Measurements from ENCODE around the gene CPAMD8. TPM values are rescaled to one million over a fixed set of nuclear protein-coding genes. Genes with fewer than 3 reads are reported as not detected.
"Not testable (repeated sequence)": the region's sequence is repeated elsewhere in the genome, so short reads cannot be mapped to it uniquely, and the experiment has no call there.

CPAMD8 gene
- polyA plus RNA-seq, 1 donor = 7.8 TPM

GRCh38 chr19:17001603-17002183, 24.9 kb downstream of the CPAMD8 start:
- Histone ChIP-seq H3K27ac (ENCODE audit: low read length) (no peak overlapping the region), H3K4me3 (ENCODE audit: low read length) (no peak overlapping the region), H3K4me1 (ENCODE audit: control insufficient read depth, insufficient read depth, low read length) (no peaks in the 10 kb centered on the region), H3K36me3 (ENCODE audit: control insufficient read depth, insufficient read depth, low read length) (no peaks in the 10 kb centered on the region), H3K27me3 (ENCODE audit: control insufficient read depth, insufficient read depth, low read length) (no peaks in the 10 kb centered on the region), H3K9me3 (ENCODE audit: control insufficient read depth, low read depth, low read length) (no peaks in the 10 kb centered on the region)
- no CpG with 5 or more reads among the region's 7 CpGs for WGBS (ENCODE audit: insufficient coverage, low lambda C conversion rate)
- peak in 1 of 2 donors; percentile 9 for DNase-seq

- Histone ChIP-seq H3K4me1 (ENCODE audit: control insufficient read depth, insufficient read depth, low read length) (no peaks in the 10 kb centered on the region), H3K27ac (ENCODE audit: low read length) (no peak overlapping the region), H3K4me3 (ENCODE audit: low read length) (no peak overlapping the region), H3K36me3 (ENCODE audit: control insufficient read depth, insufficient read depth, low read length) (no peaks in the 10 kb centered on the region), H3K9me3 (ENCODE audit: control insufficient read depth, low read depth, low read length) (no peaks in the 10 kb centered on the region), H3K27me3 (ENCODE audit: control insufficient read depth, insufficient read depth, low read length) (no peaks in the 10 kb centered on the region)
- no peak for DNase-seq
- 100% methylated on average over 2 of the region's 3 CpGs for WGBS (ENCODE audit: insufficient coverage, low lambda C conversion rate)
These were observed 27.9 kb downstream of the CPAMD8 start for GRCh38 chr19:16998635-16999194.

- not testable (repeated sequence) for H3K36me3 ChIP-seq (ENCODE audit: control insufficient read depth, insufficient read depth, low read length); H3K4me3 ChIP-seq (ENCODE audit: low read length); H3K27me3 ChIP-seq (ENCODE audit: control insufficient read depth, insufficient read depth, low read length); H3K27ac ChIP-seq (ENCODE audit: low read length); H3K4me1 ChIP-seq (ENCODE audit: control insufficient read depth, insufficient read depth, low read length); DNase-seq; H3K9me3 ChIP-seq (ENCODE audit: control insufficient read depth, low read depth, low read length)
- WGBS (ENCODE audit: insufficient coverage, low lambda C conversion rate) = no CpG with 5 or more reads among the region's 23 CpGs
These were observed 29.6 kb downstream of the CPAMD8 start for GRCh38 chr19:16996838-16997490.

- no peaks in the 10 kb centered on the region for H3K9me3 ChIP-seq (ENCODE audit: control insufficient read depth, low read depth, low read length)
- H3K36me3 ChIP-seq (ENCODE audit: control insufficient read depth, insufficient read depth, low read length) = no peaks in the 10 kb centered on the region
- no peaks in the 10 kb centered on the region for H3K27me3 ChIP-seq (ENCODE audit: control insufficient read depth, insufficient read depth, low read length)
- no CpG with 5 or more reads among the region's 4 CpGs for WGBS (ENCODE audit: insufficient coverage, low lambda C conversion rate)
- no peak overlapping the region for H3K4me3 ChIP-seq (ENCODE audit: low read length)
- H3K4me1 ChIP-seq (ENCODE audit: control insufficient read depth, insufficient read depth, low read length) = no peaks in the 10 kb centered on the region
- no peak for DNase-seq
- no peak overlapping the region for H3K27ac ChIP-seq (ENCODE audit: low read length)
These were observed 37.9 kb downstream of the CPAMD8 start for GRCh38 chr19:16988661-16989060.

- Histone ChIP-seq H3K4me1 (ENCODE audit: control insufficient read depth, insufficient read depth, low read length) (no peaks in the 10 kb centered on the region), H3K4me3 (ENCODE audit: low read length) (no peak overlapping the region)
These were observed 41.2 kb downstream of the CPAMD8 start for GRCh38 chr19:16985403-16985802.

GRCh38 chr19:16982586-16982985, 44.0 kb downstream of the CPAMD8 start:
- H3K27me3 ChIP-seq (ENCODE audit: control insufficient read depth, insufficient read depth, low read length); H3K9me3 ChIP-seq (ENCODE audit: control insufficient read depth, low read depth, low read length); H3K27ac ChIP-seq (ENCODE audit: low read length); H3K4me1 ChIP-seq (ENCODE audit: control insufficient read depth, insufficient read depth, low read length); H3K36me3 ChIP-seq (ENCODE audit: control insufficient read depth, insufficient read depth, low read length); H3K4me3 ChIP-seq (ENCODE audit: low read length); DNase-seq: not testable (repeated sequence)
- WGBS (ENCODE audit: insufficient coverage, low lambda C conversion rate) = no CpG with 5 or more reads among the region's 2 CpGs

More at GRCh38 chr19:16985403-16985802, 41.2 kb downstream of the CPAMD8 start:
- no peak for DNase-seq
- Histone ChIP-seq H3K27ac (ENCODE audit: low read length) (no peak overlapping the region), H3K9me3 (ENCODE audit: control insufficient read depth, low read depth, low read length) (no peaks in the 10 kb centered on the region), H3K36me3 (ENCODE audit: control insufficient read depth, insufficient read depth, low read length) (no peaks in the 10 kb centered on the region), H3K27me3 (ENCODE audit: control insufficient read depth, insufficient read depth, low read length) (no peaks in the 10 kb centered on the region)
- 94% methylated on average over 2 of the region's 2 CpGs for WGBS (ENCODE audit: insufficient coverage, low lambda C conversion rate)

- WGBS (ENCODE audit: insufficient coverage, low lambda C conversion rate) = 100% methylated on average over 1 of the region's 1 CpG
- no peaks in the 10 kb centered on the region for H3K9me3 ChIP-seq (ENCODE audit: control insufficient read depth, low read depth, low read length)
- no peaks in the 10 kb centered on the region for H3K4me1 ChIP-seq (ENCODE audit: control insufficient read depth, insufficient read depth, low read length)
- no peak overlapping the region for H3K27ac ChIP-seq (ENCODE audit: low read length)
- no peaks in the 10 kb centered on the region for H3K36me3 ChIP-seq (ENCODE audit: control insufficient read depth, insufficient read depth, low read length)
- H3K27me3 ChIP-seq (ENCODE audit: control insufficient read depth, insufficient read depth, low read length) = no peaks in the 10 kb centered on the region
- DNase-seq = no peak
- no peak overlapping the region for H3K4me3 ChIP-seq (ENCODE audit: low read length)
These were observed 47.5 kb downstream of the CPAMD8 start for GRCh38 chr19:16978839-16979802.

GRCh38 chr19:16978156-16978555, 48.5 kb downstream of the CPAMD8 start:
- Histone ChIP-seq H3K27ac (ENCODE audit: low read length) (no peak overlapping the region), H3K4me1 (ENCODE audit: control insufficient read depth, insufficient read depth, low read length) (no peaks in the 10 kb centered on the region), H3K36me3 (ENCODE audit: control insufficient read depth, insufficient read depth, low read length) (no peaks in the 10 kb centered on the region), H3K4me3 (ENCODE audit: low read length) (no peak overlapping the region), H3K27me3 (ENCODE audit: control insufficient read depth, insufficient read depth, low read length) (no peaks in the 10 kb centered on the region), H3K9me3 (ENCODE audit: control insufficient read depth, low read depth, low read length) (no peaks in the 10 kb centered on the region)
- no CpG with 5 or more reads among the region's 2 CpGs for WGBS (ENCODE audit: insufficient coverage, low lambda C conversion rate)
- no peak for DNase-seq

- WGBS (ENCODE audit: insufficient coverage, low lambda C conversion rate) = no CpG with 5 or more reads among the region's 15 CpGs
- Histone ChIP-seq H3K36me3 (ENCODE audit: control insufficient read depth, insufficient read depth, low read length) (no peaks in the 10 kb centered on the region), H3K4me1 (ENCODE audit: control insufficient read depth, insufficient read depth, low read length) (no peaks in the 10 kb centered on the region), H3K9me3 (ENCODE audit: control insufficient read depth, low read depth, low read length) (no peaks in the 10 kb centered on the region), H3K27me3 (ENCODE audit: control insufficient read depth, insufficient read depth, low read length) (no peaks in the 10 kb centered on the region), H3K27ac (ENCODE audit: low read length) (no peak overlapping the region), H3K4me3 (ENCODE audit: low read length) (no peak overlapping the region)
- DNase-seq = no peak
These were observed 49.3 kb downstream of the CPAMD8 start for GRCh38 chr19:16977306-16977705.

- no peak overlapping the region for H3K27ac ChIP-seq (ENCODE audit: low read length)
- WGBS (ENCODE audit: insufficient coverage, low lambda C conversion rate) = no CpG with 5 or more reads among the region's 5 CpGs
- no peaks in the 10 kb centered on the region for H3K4me1 ChIP-seq (ENCODE audit: control insufficient read depth, insufficient read depth, low read length)
- H3K4me3 ChIP-seq (ENCODE audit: low read length) = no peak overlapping the region
- DNase-seq = no peak
- H3K36me3 ChIP-seq (ENCODE audit: control insufficient read depth, insufficient read depth, low read length) = no peaks in the 10 kb centered on the region
- no peaks in the 10 kb centered on the region for H3K27me3 ChIP-seq (ENCODE audit: control insufficient read depth, insufficient read depth, low read length)
- H3K9me3 ChIP-seq (ENCODE audit: control insufficient read depth, low read depth, low read length) = no peaks in the 10 kb centered on the region
These were observed 50.2 kb downstream of the CPAMD8 start for GRCh38 chr19:16976446-16976845.
